ENCODE results near the gene CNTNAP2.

DNA sequence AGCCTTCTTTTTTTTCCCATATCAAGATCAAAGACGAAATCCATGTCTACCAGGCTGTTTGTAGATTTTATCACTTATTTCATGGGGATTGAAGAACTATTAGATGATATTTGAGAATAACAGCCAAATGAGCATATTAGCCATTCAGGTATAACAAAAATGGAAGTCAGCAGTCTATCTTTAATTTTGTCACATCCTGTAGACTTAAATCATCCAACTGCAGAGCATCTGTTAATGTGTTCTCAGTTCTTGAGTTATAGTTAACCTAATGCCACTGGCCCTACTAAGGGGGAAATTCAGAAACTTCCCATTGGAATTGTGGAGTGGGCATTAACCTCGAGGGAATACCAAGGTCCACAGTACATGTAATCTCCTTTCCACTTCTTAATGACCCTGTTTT is 380.1 kb downstream of the CNTNAP2 start:
- no peak for TF ChIP-seq SP1 (IDR thresholded peaks at IDR 0.05)
- TF ChIP-seq ZNF384 (IDR thresholded peaks at IDR 0.05): no peak
- no peak for TF ChIP-seq NFRKB (IDR thresholded peaks at IDR 0.05)
- no peak for TF ChIP-seq BHLHE40 (IDR thresholded peaks at IDR 0.05; ENCODE audit: borderline replicate concordance)
- TF ChIP-seq SUZ12 (IDR thresholded peaks at IDR 0.05): no peak
- TF ChIP-seq FOXK2 (IDR thresholded peaks at IDR 0.05): no peak
- TF ChIP-seq TARDBP (IDR thresholded peaks at IDR 0.05): no peak
- TF ChIP-seq FOXM1 (IDR thresholded peaks at IDR 0.05; ENCODE audit: borderline replicate concordance): no peak
- TF ChIP-seq CTBP1 (IDR thresholded peaks at IDR 0.05; ENCODE audit: borderline replicate concordance): no peak
- TF ChIP-seq LEF1 (IDR thresholded peaks at IDR 0.05; ENCODE audit: borderline replicate concordance): no peak
- TF ChIP-seq ELF4 (IDR thresholded peaks at IDR 0.05): no peak
